ENCODE results near the gene MEG3.

GRCh38 chr14:100864960-100865681 is 39.2 kb downstream of the MEG3 start:
- TF ChIP-seq GATA2 (IDR thresholded peaks at IDR 0.05; ENCODE audit: low read depth, low read length) (no peak), GATA3 (IDR thresholded peaks at IDR 0.05; ENCODE audit: low read depth, low read length) (no peak)
